OCI-LY7 (cell line): Measurements from ENCODE around the gene AOC3.

Experiments used
- CTCF ChIP-seq: fragments of 200-600 bp; sonication (generic); conservative IDR thresholded peaks from 2 replicates; pipeline ENCODE4 v1.5.1; 2014; ENCODE audit warnings: mild to moderate bottlenecking, antibody characterized with exemption, low read length, moderate library complexity, mixed read lengths
- EZH2phosphoT487 ChIP-seq: fragments of 200-600 bp; sonication (generic); IDR thresholded peaks from 2 replicates; pipeline ENCODE4 v1.6.1; 2018; ENCODE audit warnings: low read depth, borderline replicate concordance, mild to moderate bottlenecking, mixed run types, antibody characterized with exemption, low read length, moderate library complexity, mixed read lengths

DNA sequence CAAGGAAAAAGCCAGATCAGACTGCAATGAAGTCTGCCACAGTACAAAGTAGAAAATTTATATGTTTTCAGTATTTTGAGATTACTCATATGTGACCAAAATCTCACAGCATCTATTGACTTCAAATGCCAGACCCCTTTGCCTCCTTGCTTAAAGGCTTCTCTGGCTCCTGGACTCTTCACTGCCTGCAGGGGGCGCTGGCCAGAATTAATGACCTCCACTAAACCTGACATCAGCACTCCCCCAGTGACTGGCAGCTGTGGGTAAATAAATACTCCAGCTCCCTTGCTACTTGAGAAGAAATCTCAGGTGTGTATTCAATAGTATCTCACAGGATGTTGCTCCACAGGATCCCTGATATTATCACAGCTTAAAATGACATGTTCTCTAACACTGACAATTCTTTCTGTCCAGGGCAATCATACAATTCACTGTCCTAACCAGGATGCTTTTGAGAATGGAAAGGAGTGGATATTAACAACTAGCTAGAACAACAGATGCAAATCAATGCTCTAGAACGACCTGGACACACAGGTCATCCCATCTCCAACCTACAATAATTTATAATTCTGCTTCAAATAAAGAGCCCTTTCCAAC, 31.0 kb upstream of the AOC3 start:
- TF ChIP-seq CTCF (peak; percentile 98), EZH2phosphoT487 (no peak)
